Measurements from ENCODE around the gene ZFP1.

DNA sequence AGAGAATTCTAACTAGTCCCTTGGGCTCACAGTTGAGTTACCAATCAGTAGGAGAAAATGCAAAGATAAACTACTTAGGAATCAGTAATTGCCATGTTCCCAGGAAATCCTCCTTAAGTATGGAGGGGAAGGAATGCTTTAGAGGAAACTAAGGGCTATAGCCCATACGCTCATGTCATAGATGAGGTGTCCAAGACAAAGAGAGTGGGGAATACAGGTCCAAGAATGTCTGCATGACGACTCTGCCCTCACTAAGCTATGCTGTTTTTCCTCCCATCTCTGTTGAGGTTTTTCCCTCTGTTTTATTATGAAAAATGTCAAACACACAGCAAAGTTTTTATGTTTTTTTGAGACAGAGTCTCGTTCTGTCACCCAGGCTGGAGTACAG, 47.7 kb upstream of the ZFP1 start:
- TF ChIP-seq, protein P1, sequence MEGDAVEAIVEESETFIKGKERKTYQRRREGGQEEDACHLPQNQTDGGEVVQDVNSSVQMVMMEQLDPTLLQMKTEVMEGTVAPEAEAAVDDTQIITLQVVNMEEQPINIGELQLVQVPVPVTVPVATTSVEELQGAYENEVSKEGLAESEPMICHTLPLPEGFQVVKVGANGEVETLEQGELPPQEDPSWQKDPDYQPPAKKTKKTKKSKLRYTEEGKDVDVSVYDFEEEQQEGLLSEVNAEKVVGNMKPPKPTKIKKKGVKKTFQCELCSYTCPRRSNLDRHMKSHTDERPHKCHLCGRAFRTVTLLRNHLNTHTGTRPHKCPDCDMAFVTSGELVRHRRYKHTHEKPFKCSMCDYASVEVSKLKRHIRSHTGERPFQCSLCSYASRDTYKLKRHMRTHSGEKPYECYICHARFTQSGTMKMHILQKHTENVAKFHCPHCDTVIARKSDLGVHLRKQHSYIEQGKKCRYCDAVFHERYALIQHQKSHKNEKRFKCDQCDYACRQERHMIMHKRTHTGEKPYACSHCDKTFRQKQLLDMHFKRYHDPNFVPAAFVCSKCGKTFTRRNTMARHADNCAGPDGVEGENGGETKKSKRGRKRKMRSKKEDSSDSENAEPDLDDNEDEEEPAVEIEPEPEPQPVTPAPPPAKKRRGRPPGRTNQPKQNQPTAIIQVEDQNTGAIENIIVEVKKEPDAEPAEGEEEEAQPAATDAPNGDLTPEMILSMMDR (IDR thresholded peaks at IDR 0.05) = no peak
- no peak for TF ChIP-seq TP53 (CRISPR knock-in tag; IDR thresholded peaks at IDR 0.05)
- TF ChIP-seq JUNB (IDR thresholded peaks at IDR 0.05) = no peak
- no peak for TF ChIP-seq CHD2 (IDR thresholded peaks at IDR 0.05; ENCODE audit: low read length, partially characterized antibody)
- TF ChIP-seq, protein P2, sequence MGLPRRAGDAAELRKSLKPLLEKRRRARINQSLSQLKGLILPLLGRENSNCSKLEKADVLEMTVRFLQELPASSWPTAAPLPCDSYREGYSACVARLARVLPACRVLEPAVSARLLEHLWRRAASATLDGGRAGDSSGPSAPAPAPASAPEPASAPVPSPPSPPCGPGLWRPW (IDR thresholded peaks at IDR 0.05) = no peak
- no peak for TF ChIP-seq POLR2A (IDR thresholded peaks at IDR 0.05; ENCODE audit: low read length)

All from A549 (cell line).